Activated gamma-delta T cell treated with Interleukin-2 at 50 U/mL for 16 hours (primary cell): ENCODE data around the gene SUCLG1.

ENCODE experiments used
- DNase-seq: peaks from one replicate; pipeline ENCODE4 v3.0.0-alpha.2; 2020

SUCLG1 gene

DNA sequence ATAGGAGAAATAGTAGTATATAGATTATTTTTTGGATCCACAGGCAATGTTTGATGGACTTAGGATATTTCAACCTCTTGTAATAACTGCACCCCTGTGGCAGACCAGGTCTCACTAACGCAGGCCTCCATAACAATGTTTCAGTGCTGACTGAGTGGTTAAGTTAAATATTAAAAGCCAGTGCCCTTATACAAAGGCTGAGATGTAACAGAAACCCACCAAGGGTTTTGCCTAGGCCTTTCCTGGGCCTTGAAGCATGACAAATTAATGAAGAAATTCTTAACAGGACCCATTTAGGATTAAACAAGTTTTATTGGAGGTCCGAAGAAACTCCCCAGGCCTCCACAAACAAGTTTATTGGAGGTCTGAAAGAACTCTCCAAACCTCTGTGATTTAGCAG, 1.6 kb upstream of the SUCLG1 start:
- no peak for DNase-seq

DNA sequence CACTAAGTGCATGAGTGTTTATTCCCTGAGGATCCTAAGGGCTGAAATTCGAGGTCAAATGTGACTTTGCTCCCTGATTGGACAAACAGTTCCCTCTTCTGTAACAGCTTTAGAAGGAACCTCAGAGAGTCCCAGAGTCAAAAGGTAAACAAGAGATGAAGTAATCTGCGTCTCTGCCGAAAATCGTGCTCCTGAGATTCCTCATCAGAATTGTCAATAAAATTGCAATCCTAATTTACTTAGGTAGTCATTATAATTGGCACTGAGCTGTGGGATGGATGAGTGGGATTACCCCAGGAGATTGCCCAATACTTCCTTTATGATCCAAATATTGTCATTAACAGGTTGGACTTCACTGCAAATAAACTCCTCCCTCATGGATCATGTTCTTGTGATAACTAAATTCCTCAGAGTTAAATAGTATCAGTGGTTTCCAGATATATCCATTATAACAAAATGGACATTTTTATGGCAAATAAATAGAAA, 907 bp upstream of the SUCLG1 start:
- no peak for DNase-seq

DNA sequence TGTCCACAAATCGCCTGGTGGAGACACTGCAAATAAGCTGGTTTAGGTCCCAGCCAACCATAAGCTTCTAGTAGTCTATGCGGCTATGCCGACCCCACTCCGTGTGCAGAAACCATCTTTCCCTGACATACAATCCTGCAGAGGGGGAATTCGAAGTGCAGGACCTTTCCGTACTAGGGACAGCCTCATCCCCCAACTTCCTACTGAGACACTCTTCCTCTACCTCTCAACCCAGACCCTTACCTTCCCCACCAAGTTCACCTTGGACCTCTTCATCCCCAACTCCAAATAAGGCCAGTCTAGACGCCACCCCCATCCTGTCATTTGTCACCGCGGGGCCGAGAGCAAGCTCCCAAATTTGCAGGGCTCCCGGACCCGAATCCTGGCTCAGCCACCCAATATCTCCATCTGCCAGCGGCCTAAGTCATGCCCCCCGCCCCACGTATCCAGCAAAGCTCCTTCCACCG, 496 bp downstream of the SUCLG1 start:
- DNase-seq: peak; percentile 19

DNA sequence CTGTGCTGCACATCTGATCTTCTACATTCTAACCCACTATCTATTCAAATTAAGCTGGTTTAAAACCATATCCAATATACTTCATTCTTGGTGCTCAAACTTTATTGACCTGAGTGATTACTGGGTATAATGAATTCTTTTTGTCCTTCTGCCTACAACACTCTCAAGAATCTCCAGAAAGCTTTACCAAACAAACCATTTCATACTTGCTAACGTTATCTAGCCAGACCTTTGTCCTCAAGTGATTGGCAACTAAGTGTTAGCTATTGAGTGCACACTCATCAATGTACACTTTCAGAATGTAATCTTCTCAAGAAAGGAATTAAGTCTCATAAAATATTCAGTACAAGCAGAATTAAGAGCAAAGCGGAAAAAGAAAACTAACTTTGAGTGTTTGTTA, 1.4 kb downstream of the SUCLG1 start:
- no peak for DNase-seq

DNA sequence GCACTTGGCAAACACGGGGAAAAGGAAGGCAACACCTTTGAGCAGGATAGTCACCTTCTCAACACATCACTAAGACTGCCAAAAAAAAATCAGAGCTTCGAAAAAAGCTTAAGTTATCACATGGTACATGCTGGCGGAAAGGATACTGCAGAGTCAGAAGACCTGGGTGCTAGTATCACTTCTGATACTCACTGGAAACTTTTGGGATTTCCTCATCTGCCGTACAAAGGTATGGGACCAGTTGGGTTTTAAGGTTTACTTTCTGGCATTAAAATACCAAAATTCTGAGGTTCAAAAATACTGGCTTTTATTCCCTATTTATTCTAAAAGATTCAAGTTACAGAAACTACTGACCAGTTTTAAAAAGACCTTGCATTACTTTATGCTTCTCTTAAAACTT, 2.9 kb downstream of the SUCLG1 start:
- no peak for DNase-seq

DNA sequence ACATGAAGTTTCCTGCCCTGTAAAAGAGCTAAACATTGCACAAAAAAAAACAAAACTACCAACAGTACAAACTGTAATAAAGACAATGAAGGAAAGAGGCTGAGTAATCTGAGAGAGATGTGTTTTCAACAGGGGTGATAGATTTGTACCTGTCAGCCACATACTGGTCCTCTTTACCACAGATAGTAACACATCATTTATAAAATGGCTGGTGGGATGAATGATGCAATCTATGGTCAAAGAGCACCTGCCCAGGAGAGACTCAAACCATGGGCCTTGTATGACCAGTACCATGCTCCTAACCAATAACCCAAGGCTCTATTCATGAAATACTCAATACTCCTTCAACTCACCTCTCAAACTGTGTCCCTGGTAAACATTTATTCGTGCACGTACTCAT, 4.5 kb downstream of the SUCLG1 start:
- no peak for DNase-seq

DNA sequence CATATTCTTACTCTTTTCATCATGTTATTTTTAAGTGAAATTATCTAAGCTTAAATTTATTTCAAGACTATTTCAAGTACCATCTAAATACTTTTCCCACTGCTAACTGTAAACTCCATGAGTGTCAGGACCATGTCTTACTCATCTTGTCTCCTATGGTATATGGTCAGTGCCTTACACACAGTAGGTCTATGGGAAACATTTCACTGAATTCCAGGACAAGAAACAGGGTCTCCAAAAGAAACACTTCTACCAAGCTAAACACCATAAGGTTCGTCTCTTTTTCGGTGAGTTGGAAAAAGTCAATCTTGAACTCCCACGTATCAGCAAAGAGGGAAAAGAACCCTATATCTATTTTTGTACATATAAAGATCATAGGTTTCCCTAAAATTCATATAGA, 6.5 kb downstream of the SUCLG1 start:
- no peak for DNase-seq

DNA sequence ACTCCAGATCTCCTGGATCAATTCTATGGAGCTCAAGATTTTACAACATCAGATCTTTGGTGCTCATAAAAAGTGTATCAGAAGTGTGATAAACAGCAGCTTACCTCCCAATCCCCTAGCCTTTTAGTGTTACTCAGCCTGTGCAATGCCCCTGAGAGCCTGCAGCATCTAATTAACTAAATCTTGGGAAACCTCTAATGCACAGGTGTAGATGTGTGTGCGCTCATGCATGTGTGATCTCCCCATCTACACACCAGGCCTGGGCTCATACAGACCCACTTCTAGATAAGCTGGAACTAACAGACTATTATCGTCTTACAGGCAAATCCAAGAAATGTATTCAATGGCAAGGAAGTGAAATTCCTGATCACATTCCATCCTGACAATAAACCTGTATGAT, 7.5 kb downstream of the SUCLG1 start:
- DNase-seq: no peak

DNA sequence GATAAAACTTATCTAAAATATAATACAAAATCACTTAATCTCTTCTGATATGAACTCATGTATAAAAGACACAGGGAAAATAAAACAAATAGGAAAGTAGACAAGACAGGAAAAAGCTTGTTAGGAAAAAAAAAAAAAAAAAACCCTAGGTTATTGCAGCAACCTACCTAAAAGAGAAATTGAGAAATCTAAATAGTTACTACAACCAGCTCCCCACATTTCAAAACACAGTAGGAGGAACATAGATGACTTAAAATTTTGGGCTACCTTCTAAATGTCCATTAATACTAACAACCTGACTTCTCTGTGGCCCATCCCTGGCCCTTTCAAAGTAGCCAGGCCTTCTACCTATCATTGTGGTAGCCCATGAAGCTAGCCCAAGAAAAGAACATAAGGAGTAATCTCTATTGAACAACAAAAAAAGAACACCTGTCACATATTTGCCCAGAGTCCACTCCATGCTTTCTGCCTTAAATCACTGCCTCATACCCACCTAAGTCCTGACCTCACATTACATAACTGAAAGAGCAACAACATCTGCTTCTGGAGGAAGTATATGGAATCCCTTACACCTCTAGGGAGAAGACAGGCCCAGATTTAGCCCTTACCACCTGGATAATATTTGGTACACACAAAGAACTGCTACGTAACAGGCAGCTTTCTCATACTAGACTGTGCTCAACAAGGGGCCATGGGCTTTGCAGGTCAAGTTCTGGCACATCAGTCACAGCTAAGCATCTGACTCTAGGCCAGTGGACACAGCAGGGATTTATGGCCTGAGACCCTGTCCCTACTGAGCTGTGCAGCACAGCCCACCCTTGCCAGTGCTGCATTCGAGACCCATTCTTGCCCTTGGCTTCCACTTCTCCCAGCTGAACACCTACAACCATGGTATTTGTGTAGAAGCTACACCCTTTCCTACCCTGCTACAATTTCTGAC, 8.5 kb downstream of the SUCLG1 start:
- DNase-seq: no peak

DNA sequence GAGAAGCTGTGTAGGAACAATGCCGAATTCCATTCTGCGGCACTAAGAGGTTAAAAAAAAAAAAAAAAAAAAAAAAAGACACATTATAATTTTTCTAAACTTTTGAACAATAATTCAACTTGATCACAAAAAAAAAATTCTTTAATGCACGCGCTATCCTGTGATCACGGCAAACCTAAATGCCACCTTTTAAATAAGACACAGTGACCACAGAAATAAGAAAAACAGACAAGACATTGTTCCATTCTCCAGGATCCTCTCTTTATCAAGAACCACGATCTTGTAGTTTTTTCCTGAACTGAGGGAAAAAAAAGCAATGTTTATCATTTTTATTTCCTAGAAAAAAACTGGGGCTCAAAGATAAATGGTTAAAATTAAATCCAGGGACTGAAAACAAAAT, 9.4 kb downstream of the SUCLG1 start:
- DNase-seq: no peak

DNA sequence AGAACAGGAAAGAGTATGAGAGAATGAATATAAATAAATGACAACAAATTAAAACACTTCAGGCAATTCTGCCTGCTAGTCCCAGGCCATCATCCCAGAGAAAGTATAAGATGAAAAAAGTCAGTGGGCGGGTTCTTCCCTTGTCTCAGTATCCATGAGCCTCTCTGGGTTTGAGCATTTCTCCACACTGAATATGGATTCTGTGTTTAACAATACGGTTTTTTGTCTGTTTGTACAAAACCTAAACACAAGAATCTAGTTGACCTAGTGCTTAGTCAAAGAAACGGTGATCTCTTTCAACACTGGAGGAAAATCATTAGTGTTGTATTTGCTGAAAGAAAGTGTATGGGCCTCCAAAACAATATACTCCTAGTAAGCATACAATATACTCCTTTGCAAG, 10.0 kb downstream of the SUCLG1 start:
- DNase-seq: no peak

DNA sequence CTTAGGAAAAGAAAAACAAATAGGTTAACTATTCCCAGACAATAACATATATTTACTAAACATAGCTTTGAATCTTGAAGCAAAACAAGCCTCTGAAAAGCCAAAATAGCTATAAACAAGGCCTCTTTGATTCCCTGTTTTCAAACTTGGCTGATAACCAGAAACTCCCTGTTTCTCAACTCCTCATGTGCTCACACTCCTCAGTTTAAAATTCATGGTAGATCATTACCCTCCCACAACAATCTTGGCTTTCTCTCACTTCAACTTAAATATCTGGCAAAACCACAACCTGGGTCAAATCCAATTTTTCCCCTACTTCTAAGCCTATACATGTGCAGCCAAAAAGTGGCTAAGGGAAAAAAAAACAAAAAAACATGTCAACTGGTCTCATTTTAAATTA, 15.6 kb downstream of the SUCLG1 start:
- no peak for DNase-seq

DNA sequence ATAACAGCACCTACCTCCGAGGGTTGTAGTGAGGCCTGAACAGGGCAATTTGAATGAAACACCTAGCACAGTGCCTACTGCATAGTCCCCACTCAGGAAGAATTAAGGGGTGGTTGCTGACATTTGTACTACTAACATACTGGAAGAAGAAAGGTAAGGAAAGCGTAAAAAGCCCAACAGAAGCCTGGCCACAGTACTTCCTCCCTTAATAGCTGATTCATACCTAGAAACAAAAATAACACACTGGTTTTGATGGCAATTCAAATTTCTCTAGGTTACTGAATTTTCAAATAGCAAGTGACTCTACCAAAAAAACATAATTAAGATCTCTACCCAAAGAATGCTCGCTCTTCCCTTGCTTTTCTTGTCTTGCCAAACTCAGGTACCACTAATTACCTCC, 16.2 kb downstream of the SUCLG1 start:
- no peak for DNase-seq

DNA sequence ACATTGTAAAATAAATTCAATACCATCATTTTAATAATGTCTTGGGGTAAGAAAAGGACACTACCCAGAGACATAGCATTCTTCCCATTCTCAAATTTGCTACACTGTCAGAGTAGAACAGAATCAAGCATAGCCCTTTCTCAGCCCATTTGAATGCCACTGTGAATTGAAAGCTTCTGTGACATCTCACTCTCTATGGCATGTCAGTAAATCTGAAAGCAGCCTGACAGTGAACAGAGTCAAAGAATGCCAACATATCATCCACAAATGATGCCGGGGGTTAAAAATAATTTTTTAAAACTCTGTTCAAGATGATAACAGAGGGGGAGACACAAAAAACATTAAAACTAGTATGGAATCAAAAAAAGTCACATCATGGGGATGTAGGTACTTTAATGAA, 17.6 kb downstream of the SUCLG1 start:
- DNase-seq: no peak

DNA sequence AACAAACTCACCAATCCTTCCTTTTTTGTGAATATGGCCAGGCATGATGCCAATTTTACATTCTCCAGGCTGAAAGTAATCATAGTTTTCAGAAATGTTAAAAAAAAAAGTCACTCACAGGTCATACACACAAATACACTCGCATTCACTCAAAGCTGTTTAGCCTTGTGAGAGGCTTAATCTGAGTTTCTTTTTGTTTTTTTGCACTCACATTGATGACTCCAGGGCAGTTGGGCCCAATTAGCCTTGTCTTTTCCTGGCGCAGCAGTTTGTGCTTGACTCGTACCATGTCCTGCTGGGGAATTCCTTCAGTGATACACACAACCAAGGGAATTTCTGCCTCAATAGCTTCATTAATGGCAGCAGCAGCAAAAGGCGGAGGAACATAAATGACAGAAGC, 18.0 kb downstream of the SUCLG1 start:
- DNase-seq: no peak

DNA sequence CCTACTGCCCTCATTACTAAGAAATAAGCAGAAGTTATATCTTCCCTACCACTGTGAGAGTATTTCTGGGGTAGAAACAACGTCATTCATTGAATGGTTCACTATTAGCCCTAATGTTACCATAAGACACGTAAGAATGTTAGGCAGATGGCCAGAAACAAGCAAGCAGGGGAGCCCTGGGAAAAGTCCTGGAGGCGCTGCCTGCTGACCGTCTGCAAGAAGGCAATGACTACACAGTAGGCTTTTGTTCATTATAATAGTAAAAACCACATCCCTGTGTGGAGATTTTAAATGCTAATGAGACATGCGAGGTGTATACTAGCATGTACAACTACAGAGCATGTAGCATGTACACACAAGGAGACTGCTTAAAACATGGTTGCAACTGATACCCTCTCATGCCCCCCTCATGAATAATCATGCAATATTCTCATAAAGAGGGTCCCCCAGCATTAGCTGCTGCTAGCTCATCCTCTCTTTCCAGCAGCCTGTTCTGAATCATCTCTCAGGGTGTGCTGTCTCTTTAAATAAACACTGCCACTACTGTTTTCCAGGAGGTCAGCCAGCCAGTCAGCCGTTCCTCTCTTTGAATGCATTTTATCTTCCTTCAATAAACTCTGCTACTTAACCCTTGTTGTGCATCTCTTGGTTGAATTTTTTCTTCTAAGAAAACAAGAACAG, 23.6 kb downstream of the SUCLG1 start:
- no peak for DNase-seq

DNA sequence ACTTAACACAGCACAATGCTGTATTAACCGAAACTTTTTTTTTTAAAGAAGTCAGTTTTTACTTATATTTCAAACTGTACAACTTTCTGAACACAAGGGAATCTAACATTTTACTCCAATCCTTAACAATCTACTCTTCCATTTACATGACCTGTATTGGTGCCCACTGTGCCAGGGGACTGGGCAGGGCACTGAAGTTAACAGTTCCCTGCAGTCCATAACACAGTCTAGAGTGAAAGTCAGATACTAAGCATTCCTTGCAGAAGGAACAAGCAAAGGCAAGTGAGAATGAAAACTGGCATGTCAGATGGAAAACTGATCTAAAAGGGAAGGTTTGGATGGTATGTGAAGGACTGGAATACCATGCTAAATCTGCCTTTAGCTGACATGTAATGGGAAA, 29.8 kb downstream of the SUCLG1 start:
- DNase-seq: no peak

DNA sequence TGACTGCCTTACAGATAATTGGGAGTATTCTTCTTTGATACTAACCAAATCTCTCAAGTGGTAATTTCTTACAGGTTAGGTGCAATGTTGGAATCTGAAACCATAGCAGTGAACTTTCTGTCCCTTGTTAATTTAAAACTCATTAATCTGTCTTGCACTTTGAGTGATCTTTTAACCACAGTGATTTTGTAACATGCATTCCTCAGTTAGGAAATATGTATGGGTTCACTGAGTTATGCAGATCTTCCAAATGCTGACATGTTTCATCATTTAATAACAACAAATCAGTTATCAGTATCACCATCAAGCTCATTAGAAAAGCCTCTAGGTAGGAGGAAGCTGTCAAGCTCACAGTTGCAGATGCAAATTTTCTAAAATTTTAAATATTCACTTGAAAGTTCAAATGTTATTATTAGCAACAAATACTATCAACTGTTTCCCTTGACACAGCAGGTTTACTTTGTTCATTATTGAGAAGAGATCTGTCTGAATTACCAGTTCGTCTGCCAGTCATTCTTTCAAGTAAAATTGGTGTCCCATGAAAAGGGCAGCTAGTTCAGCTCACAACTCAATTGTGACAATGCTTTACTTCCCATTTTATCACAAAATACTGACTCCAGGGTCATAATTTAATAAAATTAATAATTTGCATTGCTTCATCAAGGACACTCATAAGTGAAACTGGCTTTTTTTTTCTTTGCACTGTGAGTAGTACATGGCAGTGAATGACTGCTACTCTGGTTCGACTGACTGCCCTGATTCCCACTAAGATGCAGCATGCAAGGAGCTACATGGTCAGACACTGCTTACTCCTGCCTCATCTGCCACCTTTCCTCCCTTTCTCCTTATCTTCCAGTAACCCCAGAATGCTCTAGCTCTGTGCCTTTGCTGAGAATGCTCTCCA, 31.6 kb downstream of the SUCLG1 start:
- no peak for DNase-seq

DNA sequence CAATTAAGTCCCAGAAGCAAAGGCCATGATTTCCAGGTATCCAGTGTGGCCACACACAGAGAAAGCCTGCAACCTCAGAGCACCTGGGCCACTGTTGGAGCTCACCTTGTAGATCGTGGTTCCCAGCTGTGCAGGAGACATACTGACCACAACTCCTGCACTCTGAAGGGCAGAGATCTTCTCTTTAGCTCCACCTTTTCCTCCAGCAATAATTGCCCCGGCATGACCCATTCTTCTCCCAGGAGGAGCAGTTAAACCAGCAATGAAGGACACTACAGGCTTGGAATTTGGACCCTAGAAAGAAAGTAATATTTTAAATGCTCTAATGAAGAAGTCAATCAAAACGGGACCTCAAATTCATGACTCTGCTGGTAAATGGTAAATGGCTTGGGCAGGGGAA, 33.8 kb downstream of the SUCLG1 start:
- DNase-seq: no peak

DNA sequence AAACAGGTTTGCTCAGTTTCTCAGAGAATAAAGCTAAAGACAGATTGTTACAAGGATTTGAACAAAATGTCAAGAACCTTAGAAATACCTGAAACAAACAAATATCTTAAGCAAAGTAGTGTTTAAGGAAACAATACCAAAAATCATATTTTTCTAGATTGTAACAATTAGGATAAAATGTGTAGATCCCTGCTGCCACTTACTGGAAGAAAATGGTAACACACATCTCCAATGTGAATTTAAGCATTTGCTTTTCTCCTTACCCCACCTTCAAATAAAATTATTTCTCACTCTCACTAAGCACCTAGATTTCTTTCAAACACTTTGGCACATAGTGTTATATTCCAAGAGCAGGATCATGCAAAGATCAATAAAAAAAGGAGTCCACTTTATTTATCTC, 34.9 kb downstream of the SUCLG1 start:
- no peak for DNase-seq

DNA sequence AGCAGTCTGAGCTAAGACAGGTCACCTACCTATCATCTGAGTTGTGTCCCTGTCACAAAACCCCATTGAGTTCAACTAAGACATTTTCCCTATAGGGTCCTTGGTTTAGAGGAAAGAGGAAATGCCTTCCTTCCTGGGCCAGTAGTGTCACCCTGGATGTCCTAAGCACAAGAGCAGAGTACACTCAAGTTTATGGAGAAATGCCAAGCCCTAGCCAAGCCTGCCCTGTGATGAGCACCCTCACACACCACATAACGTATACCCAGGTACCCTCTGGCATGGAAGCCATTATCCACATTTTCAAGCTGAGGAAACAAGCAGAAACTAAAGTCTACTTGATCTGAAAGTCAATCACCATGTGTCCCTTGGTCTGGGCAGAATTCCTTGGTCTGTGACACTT, 37.3 kb downstream of the SUCLG1 start:
- no peak for DNase-seq

DNA sequence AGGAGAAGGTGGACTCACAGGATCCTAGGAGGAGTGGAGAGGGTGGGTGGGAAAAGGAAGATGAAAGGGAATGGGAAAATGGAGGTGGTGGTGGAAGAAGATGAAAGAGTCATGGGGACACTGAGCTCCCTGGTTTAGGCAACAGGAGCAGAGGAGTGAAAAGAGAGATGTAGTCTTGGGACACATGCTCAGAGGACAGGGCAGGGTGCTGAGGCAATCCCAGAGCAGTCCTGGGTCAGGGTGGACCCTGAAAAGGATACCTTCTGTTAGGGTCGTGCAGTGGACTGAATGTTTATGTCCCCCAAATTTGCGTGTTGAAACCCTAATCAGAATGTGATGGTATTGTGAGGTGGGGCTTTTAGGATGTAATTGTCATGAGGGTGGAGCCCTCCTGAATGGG, 37.9 kb downstream of the SUCLG1 start:
- no peak for DNase-seq

DNA sequence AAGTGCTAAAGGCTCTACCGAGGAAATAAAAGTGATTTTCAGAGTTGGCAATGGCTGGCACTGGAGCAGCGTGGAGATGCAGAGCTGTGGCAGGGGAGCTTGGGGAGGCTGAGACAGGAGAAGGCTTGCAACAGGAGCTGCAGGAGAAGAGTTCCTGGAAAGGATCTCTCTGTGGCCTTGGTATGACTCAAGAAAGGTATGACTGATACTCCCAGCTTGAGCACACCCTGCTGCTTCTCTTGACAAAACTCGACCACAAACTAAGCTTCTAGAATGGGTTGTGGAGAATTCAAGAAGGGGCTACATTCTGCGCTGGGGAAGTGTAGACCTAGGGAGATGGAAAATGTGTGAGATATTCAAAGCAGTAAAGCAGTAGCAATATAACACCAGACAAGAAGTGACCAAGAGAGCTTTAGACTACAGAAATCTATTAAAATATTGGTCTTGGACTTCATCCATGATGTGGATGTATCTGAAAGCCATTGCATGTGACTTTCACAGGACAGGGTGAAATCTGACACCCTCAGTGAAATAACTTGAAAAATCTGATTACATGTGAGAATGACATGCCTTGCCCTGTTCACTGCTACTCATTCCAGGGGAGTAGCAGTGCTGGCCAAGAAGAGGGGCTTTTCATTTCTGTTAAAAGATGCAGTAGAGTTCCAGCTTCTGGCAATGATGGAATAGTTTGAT, 41.5 kb downstream of the SUCLG1 start:
- no peak for DNase-seq
